HepG2 (cell line): ENCODE measurements around the gene STUB1. TPM values are rescaled to one million over a fixed set of nuclear protein-coding genes. Genes with fewer than 3 reads are reported as not detected.

Experiments
- ATAC-seq: fragments of 200-7000 bp; cut with Tn5 transposase; 3 replicates; pipeline ENCODE4 v1.9.1; 2020; ENCODE audit warnings: mild to moderate bottlenecking, moderate library complexity
- BruUV-seq: library from RNA; stranded (reverse); fragments of 400-500 nt; replicated peaks from 2 replicates; lab custom pipeline; 2021; lab: Mats Ljungman, UMichigan
- CTCF ChIA-PET: fragments of 300-600 bp; formaldehyde crosslinking; extraction: SDS; loops from one replicate; lab custom pipeline; 2021; ENCODE audit warnings: low total read pairs, inconsistent platforms, low intra/inter-chr PET ratio; lab: Yijun Ruan, JAX
- POLR2A ChIA-PET: fragments of 350-600 bp; sonication (Branson Sonifier 250); formaldehyde crosslinking; loops from one replicate; lab custom pipeline; 2020; ENCODE audit warnings: antibody characterized with exemption, inconsistent platforms; lab: Yijun Ruan, JAX
- DNase-seq: peaks from one replicate; pipeline ENCODE4 v3.0.0-alpha.2; 2015; ENCODE audit warnings: low spot score
- FAIRE-seq: peaks from 3 replicates; lab custom pipeline; 2011; peaks lifted over from hg19 to GRCh38; lab: Jason Lieb, UNC
- H2AFZ ChIP-seq: one replicate; pipeline ENCODE4 v1.6.1; 2011; ENCODE audit warnings: low read length, inconsistent platforms
- H3K27ac ChIP-seq: fragments of 300-600 bp; 3 replicates; pipeline ENCODE4 v1.8.0; 2011; ENCODE audit warnings: mixed run types, mild to moderate bottlenecking, mixed read lengths, low read length, inconsistent platforms; ENCODE audit not compliant: insufficient read depth; ENCODE audit errors: extremely low read length
- H3K27me3 ChIP-seq, 2 experiments: fragments of 200-600 bp in 1 of 2; 2 replicates in 1 of 2; 3 replicates in 1 of 2; pipeline versions ENCODE4 v1.6.0 to v1.8.0; 2011; ENCODE audit warnings: low read length in 2 of 2, mild to moderate bottlenecking in 2 of 2, moderate library complexity in 2 of 2, inconsistent platforms in 1 of 2; ENCODE audit not compliant: insufficient read depth in 2 of 2, control insufficient read depth in 1 of 2
- H3K36me3 ChIP-seq, 2 experiments: fragments of 200-600 bp in 1 of 2; replicated peaks in 1 of 2; 2 replicates in 1 of 2; 3 replicates in 1 of 2; pipeline versions ENCODE4 v1.5.1 to v1.8.0; 2011; ENCODE audit warnings: low read length in 2 of 2, inconsistent platforms in 1 of 2; ENCODE audit not compliant: insufficient read depth in 2 of 2, control insufficient read depth in 1 of 2
- H3K4me1 ChIP-seq: 2 replicates; pipeline ENCODE4 v1.5.1; 2012; ENCODE audit warnings: low read length, inconsistent platforms; ENCODE audit not compliant: insufficient read depth
- H3K4me2 ChIP-seq: 2 replicates; pipeline ENCODE4 v1.6.0; 2011; ENCODE audit warnings: low read depth, low read length, inconsistent platforms
- H3K4me3 ChIP-seq, 3 experiments: fragments of 200-600 bp in 1 of 3; sonication (generic), shearing (Covaris generic) in 1 of 3; replicated peaks in 1 of 3; 2 replicates each; pipeline ENCODE4 v1.5.1; 2011 to 2016; ENCODE audit warnings: low read length in 3 of 3, inconsistent platforms in 2 of 3, low read depth in 2 of 3, mild to moderate bottlenecking in 2 of 3, control low read depth in 1 of 3, mixed read lengths in 1 of 3; ENCODE audit not compliant: insufficient read depth in 1 of 3
- H3K79me2 ChIP-seq: one replicate; pipeline ENCODE4 v1.6.1; 2011; ENCODE audit warnings: low read length, inconsistent platforms; ENCODE audit not compliant: insufficient read depth
- H3K9ac ChIP-seq: 2 replicates; pipeline ENCODE4 v1.6.0; 2011; ENCODE audit warnings: mild to moderate bottlenecking, low read depth, low read length, inconsistent platforms; ENCODE audit not compliant: insufficient read depth
- H3K9me3 ChIP-seq: 2 replicates; pipeline ENCODE4 v1.5.1; 2012; ENCODE audit warnings: mild to moderate bottlenecking, low read length
- H4K20me1 ChIP-seq: 2 replicates; pipeline ENCODE4 v1.6.0; 2011; ENCODE audit warnings: inconsistent platforms, mild to moderate bottlenecking, low read length, moderate library complexity; ENCODE audit not compliant: insufficient read depth
- AKAP8 ChIP-seq: sonication (generic); formaldehyde crosslinking; IDR thresholded peaks from 2 replicates; pipeline ENCODE4 v1.5.1; 2020; ENCODE audit warnings: mild to moderate bottlenecking, missing genetic modification reagents
- CBFB ChIP-seq: sonication (generic); formaldehyde crosslinking; IDR thresholded peaks from 2 replicates; pipeline ENCODE4 v1.4.0; 2020; ENCODE audit warnings: missing genetic modification reagents
- CBX2 ChIP-seq, 2 experiments: fragments of 200-600 bp in 1 of 2; sonication (generic); formaldehyde crosslinking in 1 of 2; IDR thresholded peaks; 2 replicates each; pipeline versions ENCODE4 v1.7.0 to v1.8.1; 2018 to 2022; ENCODE audit warnings: low read depth in 2 of 2, low read length in 1 of 2, mild to moderate bottlenecking in 1 of 2, missing genetic modification reagents in 1 of 2
- CBX5 ChIP-seq: sonication (generic); formaldehyde crosslinking; IDR thresholded peaks from 2 replicates; pipeline ENCODE4 v1.4.0; 2020; ENCODE audit warnings: missing genetic modification reagents, borderline replicate concordance
- FOXM1 ChIP-seq: sonication (generic); formaldehyde crosslinking; IDR thresholded peaks from 2 replicates; pipeline ENCODE4 v1.5.0; 2020; ENCODE audit warnings: missing genetic modification reagents
- GABPB1 ChIP-seq: IDR thresholded peaks from 2 replicates; pipeline ENCODE4 v1.6.1; 2016; ENCODE audit warnings: mild to moderate bottlenecking, missing genetic modification reagents, moderate library complexity, missing compliant biosample characterization
- KAT8 ChIP-seq: IDR thresholded peaks from 2 replicates; pipeline ENCODE4 v1.6.1; 2016; ENCODE audit warnings: missing genetic modification reagents, missing compliant biosample characterization
- MAZ ChIP-seq, 2 experiments: sonication (generic) in 1 of 2; formaldehyde crosslinking in 1 of 2; IDR thresholded peaks; 2 replicates each; pipeline versions ENCODE4 v1.5.0 to v1.6.1; 2012 to 2020; ENCODE audit warnings: low read depth in 2 of 2, mild to moderate bottlenecking in 2 of 2, borderline replicate concordance in 1 of 2, improper control_type of control experiment in 1 of 2, low read length in 1 of 2, missing genetic modification reagents in 1 of 2, moderate library complexity in 1 of 2
- RXRA ChIP-seq: sonication (generic); formaldehyde crosslinking; IDR thresholded peaks from 2 replicates; pipeline ENCODE4 v1.5.1; 2020; ENCODE audit warnings: missing genetic modification reagents
- SATB2 ChIP-seq: sonication (generic); formaldehyde crosslinking; IDR thresholded peaks from 2 replicates; pipeline ENCODE4 v1.5.0; 2020; ENCODE audit warnings: missing genetic modification reagents
- SKI ChIP-seq: fragments of 450-650 bp; IDR thresholded peaks from one replicate; pipeline ENCODE4 v1.6.1; 2018; ENCODE audit warnings: mild to moderate bottlenecking; ENCODE audit not compliant: partially characterized antibody
- TOPORS ChIP-seq: sonication (generic); formaldehyde crosslinking; IDR thresholded peaks from 2 replicates; pipeline ENCODE4 v1.8.0; 2023; ENCODE audit warnings: mild to moderate bottlenecking, missing genetic modification reagents
- WIZ ChIP-seq: sonication (generic); formaldehyde crosslinking; IDR thresholded peaks from 2 replicates; pipeline ENCODE4 v1.5.1; 2020; ENCODE audit warnings: mild to moderate bottlenecking, missing genetic modification reagents
- ZNF350 ChIP-seq: sonication (generic); formaldehyde crosslinking; IDR thresholded peaks from 2 replicates; pipeline ENCODE4 v1.4.0; 2020; ENCODE audit warnings: mild to moderate bottlenecking, low read depth, missing genetic modification reagents, borderline replicate concordance
- ZNF460 ChIP-seq: sonication (generic); formaldehyde crosslinking; IDR thresholded peaks from 2 replicates; pipeline ENCODE4 v1.5.1; 2020; ENCODE audit warnings: missing genetic modification reagents, mild to moderate bottlenecking, borderline replicate concordance
- ZNF550 ChIP-seq: sonication (generic); formaldehyde crosslinking; IDR thresholded peaks from 2 replicates; pipeline ENCODE4 v1.4.0; 2020; ENCODE audit warnings: mild to moderate bottlenecking, missing genetic modification reagents, borderline replicate concordance
- ZNF569 ChIP-seq: sonication (generic); formaldehyde crosslinking; IDR thresholded peaks from 2 replicates; pipeline ENCODE4 v1.5.0; 2020; ENCODE audit warnings: mild to moderate bottlenecking, missing genetic modification reagents, moderate library complexity, borderline replicate concordance
- ZNF570 ChIP-seq: sonication (generic); formaldehyde crosslinking; IDR thresholded peaks from 2 replicates; pipeline ENCODE4 v1.4.0; 2020; ENCODE audit warnings: mild to moderate bottlenecking, missing genetic modification reagents, borderline replicate concordance
- ZNF720 ChIP-seq: sonication (generic); formaldehyde crosslinking; IDR thresholded peaks from 2 replicates; pipeline ENCODE4 v1.4.0; 2020; ENCODE audit warnings: missing genetic modification reagents
- ZNF768 ChIP-seq: sonication (generic); formaldehyde crosslinking; IDR thresholded peaks from 2 replicates; pipeline ENCODE4 v1.4.0; 2020; ENCODE audit warnings: missing genetic modification reagents
- ZNF775 ChIP-seq: sonication (generic); formaldehyde crosslinking; IDR thresholded peaks from 2 replicates; pipeline ENCODE4 v1.4.0; 2020; ENCODE audit warnings: missing genetic modification reagents, mild to moderate bottlenecking, moderate library complexity, borderline replicate concordance
- WGBS: methylation state at CpG from one replicate; pipeline ENCODE4 v1.1.6; 2017; ENCODE audit warnings: low lambda C conversion rate; 5-methylcytosine and 5-hydroxymethylcytosine counted together
- in situ Hi-C: cut with HindIII; loops from 2 replicates; pipeline ENCODE4 v1.10.0; 2017; ENCODE audit warnings: low pct_unique_long_range_greater_than_20kb; ENCODE audit not compliant: extremely low pct_ligation_motif_present
- intact Hi-C: fragments of 100-400 bp; cut with micrococcal nuclease; formaldehyde crosslinking; loops from one replicate; pipeline ENCODE4 v1.10.0; 2022; ENCODE audit not compliant: unreplicated experiment
- polyA plus RNA-seq, 8 experiments: library from polyadenylated mRNA; depleted of rRNA in 3 of 8; stranded (reverse) in 7 of 8; unstranded in 1 of 8; fragments of >200 nt; fragmentation: Illumina TruSeq in 4 of 8; extraction: Trizol in 4 of 8; gene quantifications; 2 replicates each; pipeline versions ENCODE4 v1.2.1 to v1.2.3, GENCODE V29; 2011 to 2016; ENCODE audit warnings: low read depth in 4 of 8, missing spikeins in 1 of 8, mixed read lengths in 1 of 8; ENCODE audit not compliant: insufficient read depth in 1 of 8
- total RNA-seq, 5 experiments: library from RNA; depleted of rRNA; stranded (reverse); fragments of >200 nt; fragmentation: Illumina TruSeq; extraction: Trizol; gene quantifications; 2 replicates each; pipeline ENCODE4 v1.2.3, GENCODE V29; 2016; ENCODE audit warnings: low read depth in 1 of 5
- TF ChIP-seq, protein P1 (sequence below): fragments of 450-650 bp; IDR thresholded peaks from 2 replicates; pipeline ENCODE4 v1.6.1; 2017
- TF ChIP-seq, protein P2 (sequence below): sonication (generic); formaldehyde crosslinking; IDR thresholded peaks from 2 replicates; pipeline ENCODE4 v1.4.0; 2020; ENCODE audit warnings: missing genetic modification reagents

Gene STUB1
- total and polyA plus RNA-seq, 2 of the 13 experiments (the other 11 are each of a cell fraction or from before 2014, with no cell fraction given), result 52.9 to 78.2 TPM

DNA sequence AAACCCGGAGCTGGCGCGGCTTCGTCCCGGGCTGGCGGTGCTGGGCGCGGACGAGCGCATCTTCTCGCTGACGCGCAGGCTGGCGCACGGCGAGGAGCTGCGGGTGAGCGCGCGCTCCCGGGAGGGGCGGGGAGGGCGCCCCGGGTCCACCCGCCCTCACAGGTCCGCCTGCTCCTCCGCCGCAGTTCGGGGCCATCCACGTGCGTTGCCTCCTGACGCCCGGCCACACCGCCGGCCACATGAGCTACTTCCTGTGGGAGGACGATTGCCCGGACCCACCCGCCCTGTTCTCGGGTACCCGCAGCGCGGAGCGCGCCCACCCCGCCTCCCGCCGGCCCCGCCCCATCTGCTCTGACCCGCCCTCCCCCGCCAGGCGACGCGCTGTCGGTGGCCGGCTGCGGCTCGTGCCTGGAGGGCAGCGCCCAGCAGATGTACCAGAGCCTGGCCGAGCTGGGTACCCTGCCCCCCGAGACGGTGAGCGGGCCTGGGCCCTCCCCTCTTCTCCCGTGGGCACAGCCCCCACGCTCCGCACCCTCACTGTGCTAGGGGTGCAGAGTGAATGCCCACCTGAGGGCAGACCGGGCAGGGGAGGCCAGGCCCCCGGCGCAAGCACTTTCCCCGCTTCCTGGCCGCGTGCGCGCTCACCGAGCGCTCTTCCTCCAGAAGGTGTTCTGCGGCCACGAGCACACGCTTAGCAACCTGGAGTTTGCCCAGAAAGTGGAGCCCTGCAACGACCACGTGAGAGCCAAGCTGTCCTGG, 48.1 kb downstream of the STUB1 start:
- H2AFZ ChIP-seq, result no peak overlapping the region
- no peak for FAIRE-seq
- DNase-seq, result no peak
- no peak for TF ChIP-seq ZNF569 (CRISPR knock-in tag)
- no peak for TF ChIP-seq CBX5
- no peak for TF ChIP-seq ZNF775 (CRISPR knock-in tag)
- TF ChIP-seq KAT8 (CRISPR knock-in tag), result no peak
- no peak for TF ChIP-seq MAZ (IDR thresholded peaks at IDR 0.05; ENCODE audit: borderline replicate concordance, low read depth, low read length)
- TF ChIP-seq MAZ (CRISPR knock-in tag; IDR thresholded peaks at IDR 0.05; ENCODE audit: low read depth), result peak; percentile 29; the same call in 1 of the 2 replicates
- no peak for TF ChIP-seq RXRA (CRISPR knock-in tag)
- TF ChIP-seq CBX2 (IDR thresholded peaks at IDR 0.05; ENCODE audit: low read depth, low read length), result no peak
- no peak for TF ChIP-seq CBX2 (CRISPR knock-in tag; IDR thresholded peaks at IDR 0.05; ENCODE audit: low read depth)
- no peak for TF ChIP-seq ZNF550 (CRISPR knock-in tag)
- TF ChIP-seq, protein P1, sequence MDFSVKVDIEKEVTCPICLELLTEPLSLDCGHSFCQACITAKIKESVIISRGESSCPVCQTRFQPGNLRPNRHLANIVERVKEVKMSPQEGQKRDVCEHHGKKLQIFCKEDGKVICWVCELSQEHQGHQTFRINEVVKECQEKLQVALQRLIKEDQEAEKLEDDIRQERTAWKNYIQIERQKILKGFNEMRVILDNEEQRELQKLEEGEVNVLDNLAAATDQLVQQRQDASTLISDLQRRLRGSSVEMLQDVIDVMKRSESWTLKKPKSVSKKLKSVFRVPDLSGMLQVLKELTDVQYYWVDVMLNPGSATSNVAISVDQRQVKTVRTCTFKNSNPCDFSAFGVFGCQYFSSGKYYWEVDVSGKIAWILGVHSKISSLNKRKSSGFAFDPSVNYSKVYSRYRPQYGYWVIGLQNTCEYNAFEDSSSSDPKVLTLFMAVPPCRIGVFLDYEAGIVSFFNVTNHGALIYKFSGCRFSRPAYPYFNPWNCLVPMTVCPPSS, result no peak
- TF ChIP-seq SKI, result no peak
- no peak for TF ChIP-seq SATB2 (CRISPR knock-in tag)
- peak; percentile 82 for TF ChIP-seq AKAP8 (CRISPR knock-in tag)
- no peak for TF ChIP-seq ZNF350 (CRISPR knock-in tag)
- TF ChIP-seq WIZ (CRISPR knock-in tag), result no peak
- TF ChIP-seq ZNF720 (CRISPR knock-in tag), result no peak
- TF ChIP-seq ZNF768 (CRISPR knock-in tag), result no peak
- no peak for TF ChIP-seq CBFB
- TF ChIP-seq ZNF460, result no peak
- TF ChIP-seq GABPB1, result peak; percentile 70
- no peak for TF ChIP-seq FOXM1 (CRISPR knock-in tag)
- no peak for TF ChIP-seq TOPORS
- no peak for TF ChIP-seq ZNF570 (CRISPR knock-in tag)
- TF ChIP-seq, protein P2, sequence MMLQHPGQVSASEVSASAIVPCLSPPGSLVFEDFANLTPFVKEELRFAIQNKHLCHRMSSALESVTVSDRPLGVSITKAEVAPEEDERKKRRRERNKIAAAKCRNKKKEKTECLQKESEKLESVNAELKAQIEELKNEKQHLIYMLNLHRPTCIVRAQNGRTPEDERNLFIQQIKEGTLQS (CRISPR knock-in tag), result no peak

More for the DNA sequence above, 48.1 kb downstream of the STUB1 start:
- no peak overlapping the region for H3K27ac ChIP-seq
- in situ Hi-C loops (no loop called here), intact Hi-C loops (no loop called here)
- H3K4me2 ChIP-seq, result no peak overlapping the region
- no peaks in the 10 kb centered on the region for H4K20me1 ChIP-seq
- H3K4me3 ChIP-seq, result peak overlapping the region in 1 of 3 experiments; percentile 23; a peak in 2 of 6 replicates
- no TSS peak for BruUV-seq
- no peak; the same call in 2 of the 3 replicates for ATAC-seq
- peaks cover 1 to 6% of the 10 kb centered on the region in 2 experiments; a peak in 2 of 5 replicates for H3K36me3 ChIP-seq
- H3K4me1 ChIP-seq, result peaks cover 11% of the 10 kb centered on the region
- no peaks in the 10 kb centered on the region for H3K79me2 ChIP-seq
- H3K9ac ChIP-seq, result no peak overlapping the region
- H3K9me3 ChIP-seq, result no peaks in the 10 kb centered on the region
- ChIA-PET POLR2A (interaction anchor here (2.0 kb wide), 1 partner anchor 12 kb away, joined by 7 read pairs; no protein-coding TSS in a partner anchor), CTCF (no interaction called here)
- peaks cover 0 to 3% of the 10 kb centered on the region in 2 experiments; a peak in 1 of 5 replicates for H3K27me3 ChIP-seq
- WGBS, result 89% methylated on average over 47 of the region's 80 CpGs
